HUDEP-2 (cell line): ENCODE data around the gene STAP2.

Experiments used
- DNase-seq, 76 experiments: peaks; one replicate each; lab custom pipeline; 2025; ENCODE audit not compliant: unreplicated experiment in 76 of 76; lab: John Stamatoyannopoulos, UW

Gene STAP2

GRCh38 chr19:4371247-4372164 lies 32.9 kb upstream of the STAP2 start:
- DNase-seq: no peak

DNA sequence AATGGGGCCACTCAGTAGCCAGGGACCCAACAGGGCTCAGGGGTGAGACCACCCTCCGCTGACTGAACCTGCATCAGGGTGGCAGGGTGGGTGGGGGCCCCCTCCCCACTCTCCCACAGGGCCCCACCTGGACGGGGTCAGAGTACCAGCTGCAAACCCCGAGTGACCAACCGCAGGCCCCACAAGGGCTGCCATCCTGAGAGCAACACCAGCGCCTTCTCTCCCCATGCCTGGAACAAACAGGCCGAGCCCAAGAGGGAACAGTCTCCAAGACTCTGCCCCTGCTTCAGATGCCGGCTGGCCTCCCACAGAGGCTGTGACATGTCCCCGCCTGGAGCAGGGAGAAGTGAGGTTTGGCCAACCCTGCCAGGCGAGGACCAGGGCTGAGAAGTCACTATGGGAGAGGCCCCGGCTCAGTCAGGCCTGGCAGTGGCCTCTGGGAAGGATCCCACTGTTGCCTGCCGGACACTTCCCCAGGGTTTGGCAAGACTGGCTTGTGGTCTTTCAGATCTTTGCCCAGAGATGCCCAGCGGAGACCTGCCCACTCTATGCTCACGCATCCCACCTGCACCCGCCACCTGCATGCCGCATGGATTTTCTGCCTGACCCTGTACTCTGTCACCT lies 31.9 kb upstream of the STAP2 start:
- DNase-seq: no peak

- DNase-seq: peak in 64 of 76 experiments; percentile 23 to 79 (median 60)
Measured at GRCh38 chr19:4369888-4370260, 31.2 kb upstream of the STAP2 start.

- DNase-seq: peak in 40 of 76 experiments; percentile 9 to 68 (median 37)
Measured at GRCh38 chr19:4369109-4369887, 30.7 kb upstream of the STAP2 start.

- DNase-seq: no peak
Measured at GRCh38 chr19:4368128-4368820, 29.6 kb upstream of the STAP2 start.

- peak in 3 of 76 experiments; percentile 14 to 23 (median 19) for DNase-seq
Measured at GRCh38 chr19:4367781-4368127, 29.1 kb upstream of the STAP2 start.

GRCh38 chr19:4367336-4367723 lies 28.7 kb upstream of the STAP2 start:
- DNase-seq: no peak

DNA sequence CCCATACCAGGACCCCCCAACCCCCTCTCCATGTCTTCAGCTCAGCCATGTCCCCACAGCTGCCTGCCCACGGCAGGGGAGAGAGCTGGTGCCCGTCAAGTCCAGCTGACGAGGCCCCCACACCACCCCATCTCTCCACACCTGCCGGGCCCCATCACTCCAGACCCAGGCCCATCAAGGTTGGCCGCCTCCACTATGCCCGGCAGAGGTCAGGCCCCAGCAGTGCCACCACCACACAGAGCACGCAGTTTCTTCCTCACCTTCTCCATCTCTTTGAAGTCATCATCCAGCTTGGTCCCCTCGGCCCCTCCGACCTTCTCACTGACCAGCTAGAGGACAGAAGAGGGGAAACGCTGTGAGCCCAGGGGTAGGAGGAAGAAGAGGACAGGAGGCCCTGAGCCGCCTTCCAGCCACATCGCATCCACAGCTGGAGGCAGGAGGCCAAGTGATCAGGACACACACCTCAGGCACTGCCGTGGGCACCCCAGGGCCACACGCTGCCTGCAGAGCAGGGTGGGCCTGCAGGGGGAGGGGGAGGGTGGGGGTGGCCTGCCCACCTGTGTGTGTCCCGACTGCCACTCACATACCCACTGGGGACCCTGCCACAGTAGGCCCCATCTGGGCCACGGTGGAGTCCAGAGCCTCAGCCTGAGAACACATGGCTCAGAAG lies 28.2 kb upstream of the STAP2 start:
- no peak for DNase-seq

DNA sequence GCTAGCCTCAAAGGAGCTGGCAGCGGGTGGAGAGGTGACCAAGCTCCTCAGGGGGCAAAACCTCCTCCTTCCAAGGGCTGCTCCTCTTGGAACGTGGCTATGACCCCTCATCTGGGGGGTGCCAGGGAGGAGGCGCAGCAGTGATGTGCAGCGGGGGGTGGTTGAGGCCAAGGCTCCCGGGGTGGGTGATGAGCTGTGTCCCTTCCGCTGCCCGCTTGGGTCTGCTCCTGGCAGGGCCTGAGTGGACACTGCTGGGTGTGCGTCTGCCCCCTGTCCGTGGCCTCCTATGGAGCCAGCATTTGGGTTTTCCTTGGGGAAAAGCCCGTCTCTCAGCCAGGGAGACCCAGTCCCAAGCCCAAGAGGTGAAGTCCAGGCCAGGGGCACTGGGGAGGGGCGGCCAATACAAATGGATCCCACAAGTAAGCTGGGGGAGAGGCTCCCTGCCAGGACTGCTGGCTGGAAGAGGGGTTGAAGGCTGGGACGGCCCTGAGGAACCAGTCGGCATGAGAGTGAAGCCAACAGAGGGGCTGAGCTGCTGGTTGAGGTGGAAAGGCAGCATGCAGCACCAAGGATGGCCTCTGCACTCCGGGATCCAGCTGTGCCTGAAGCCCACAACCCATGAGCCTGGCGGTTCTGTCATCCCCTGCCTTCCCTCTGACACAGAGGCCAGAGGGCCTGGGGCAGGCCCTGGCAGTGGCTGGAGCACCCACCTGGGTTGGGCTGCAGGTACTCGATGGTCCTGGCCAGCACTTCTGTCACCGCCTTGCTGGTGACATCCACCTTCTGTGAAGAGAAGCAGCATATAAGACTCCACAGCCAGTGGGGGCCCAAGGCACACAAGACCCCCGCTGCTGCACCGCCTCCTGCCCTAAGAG lies 27.4 kb upstream of the STAP2 start:
- DNase-seq: no peak

DNA sequence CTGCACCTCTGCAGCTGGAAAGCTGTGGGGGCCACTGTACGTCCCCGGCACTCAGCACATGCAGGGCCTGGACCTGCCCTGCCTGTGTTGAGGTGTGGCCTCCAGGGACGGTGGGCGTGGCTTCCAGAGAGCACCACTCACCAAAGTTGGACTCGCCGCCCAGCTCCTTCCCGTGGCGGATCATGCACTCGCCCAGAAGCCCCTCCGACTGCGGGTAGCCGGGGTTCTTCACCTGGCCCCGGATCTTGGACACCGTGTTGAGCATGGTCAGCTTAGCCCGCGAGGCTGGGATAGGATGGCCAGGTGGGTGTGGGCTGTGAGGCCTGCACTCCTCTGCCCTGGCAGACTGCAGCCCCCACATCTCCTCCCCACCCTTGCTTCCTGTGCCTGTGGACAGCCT lies 26.7 kb upstream of the STAP2 start:
- DNase-seq: peak in 2 of 76 experiments; percentile 22 to 31

GRCh38 chr19:4363571-4364304 lies 25.1 kb upstream of the STAP2 start:
- DNase-seq: no peak

- peak in 4 of 76 experiments; percentile 8 to 23 (median 18) for DNase-seq
Measured at GRCh38 chr19:4362831-4363545, 24.4 kb upstream of the STAP2 start.

DNA sequence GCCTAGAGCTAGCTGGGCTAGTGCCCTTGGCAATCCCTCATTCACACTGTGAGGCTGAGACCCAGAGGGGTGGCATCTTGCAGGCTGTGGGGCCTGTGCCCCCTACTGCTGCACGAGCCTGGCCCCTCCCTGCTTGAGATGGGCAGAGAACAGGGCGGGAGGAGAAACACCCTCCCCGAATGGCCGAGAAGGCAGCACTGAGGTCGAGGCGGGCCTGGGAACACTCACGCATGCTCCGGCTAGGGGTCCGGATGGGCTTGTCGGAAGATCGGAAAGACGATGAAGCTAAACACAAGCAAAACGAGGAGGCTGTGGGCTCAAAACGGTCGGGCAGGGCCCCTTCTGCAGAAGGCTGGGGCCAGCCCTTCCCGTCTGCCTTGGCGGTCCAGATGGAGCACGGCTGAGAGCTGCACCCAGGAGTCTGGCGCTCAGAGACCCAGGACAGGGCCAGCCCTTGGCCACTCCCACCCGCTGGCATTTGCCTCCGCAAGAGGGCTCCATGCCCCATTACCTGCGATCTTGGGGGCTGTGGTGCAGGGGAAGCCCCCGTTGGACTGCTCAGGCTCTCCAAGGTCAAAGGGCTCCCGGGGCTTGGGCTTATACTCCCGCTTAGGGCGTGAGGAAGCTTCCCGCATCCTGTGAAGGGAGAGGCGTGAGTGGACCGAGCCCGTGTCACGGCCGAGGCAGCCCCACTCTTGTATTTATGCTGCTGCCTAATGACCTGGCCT lies 23.6 kb upstream of the STAP2 start:
- no peak for DNase-seq

DNA sequence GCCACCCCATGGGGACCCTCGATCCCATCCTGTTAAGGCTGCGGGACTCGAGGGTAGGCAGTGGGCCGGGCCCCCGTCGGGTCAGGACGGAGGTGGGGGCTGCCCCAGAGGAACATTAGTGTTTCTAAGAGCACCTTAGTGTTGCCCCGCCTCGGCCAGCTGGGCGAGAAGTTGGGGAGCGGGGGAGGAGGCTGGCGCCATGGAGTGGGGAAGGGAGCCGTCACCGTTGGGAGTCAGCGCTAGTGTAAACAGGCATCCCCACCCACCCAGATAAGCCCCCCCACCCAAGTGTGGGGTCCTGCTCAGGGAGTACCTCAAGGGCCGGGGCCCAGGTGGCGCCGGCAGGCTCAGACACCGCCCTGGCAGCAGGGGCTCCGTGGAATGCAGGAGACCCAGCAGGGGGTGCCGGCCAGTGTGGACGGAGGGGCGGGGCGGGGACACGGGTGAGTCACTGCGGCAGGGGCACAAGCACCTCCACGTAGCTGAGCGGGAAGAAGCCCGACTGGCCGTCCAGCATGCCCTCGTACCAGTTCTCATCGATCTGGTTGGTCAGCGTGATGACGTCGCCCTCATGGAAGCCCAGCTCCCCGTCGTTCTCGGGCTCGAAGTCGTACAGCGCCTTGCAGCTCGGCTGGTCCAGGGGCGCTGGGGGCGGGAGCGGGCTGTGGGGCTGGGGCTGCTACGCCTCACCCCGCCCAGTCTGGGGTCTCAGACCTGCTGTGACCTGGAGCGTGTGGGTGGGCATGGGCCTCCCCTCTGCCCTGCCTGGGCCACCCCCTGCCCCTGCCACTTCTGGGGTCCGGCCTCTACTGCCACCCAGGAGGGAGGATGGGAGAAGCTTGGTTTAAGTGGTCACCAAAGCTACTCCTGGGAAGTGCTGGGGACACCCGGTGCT lies 22.8 kb upstream of the STAP2 start:
- DNase-seq: no peak

DNA sequence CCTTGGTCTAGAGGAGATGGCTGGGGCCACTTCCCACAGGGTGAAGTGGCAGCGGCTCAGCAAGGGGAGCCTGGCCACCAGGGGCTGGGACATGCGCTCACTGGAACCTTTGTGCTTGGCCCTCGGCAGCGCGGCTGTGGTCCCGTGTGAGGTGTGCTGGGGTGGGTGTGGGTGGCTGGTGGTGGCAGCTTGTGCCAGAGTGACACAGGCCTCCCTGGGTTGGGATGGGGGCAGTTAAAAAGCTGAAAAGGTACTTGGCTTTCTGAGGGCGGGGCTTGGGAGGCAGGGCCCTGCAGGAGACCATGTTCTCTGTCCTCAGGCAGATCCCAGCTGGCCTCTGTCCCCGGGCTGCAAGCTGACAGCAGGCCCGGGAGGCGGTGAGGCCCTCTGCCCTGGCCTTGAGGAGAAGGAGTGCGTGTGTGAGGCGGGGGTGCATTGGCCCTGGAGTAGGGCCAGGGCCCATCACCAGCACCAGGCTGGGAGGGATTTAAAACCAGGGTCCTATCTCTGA lies 22.1 kb upstream of the STAP2 start:
- DNase-seq: no peak

- no peak for DNase-seq
Measured at GRCh38 chr19:4360081-4360569, 21.5 kb upstream of the STAP2 start.
